NCI-H748 (cell line): ENCODE results near the gene FDXR.
"Not testable (repeated sequence)": the region's sequence is repeated elsewhere in the genome, so short reads cannot be mapped to it uniquely, and the experiment has no call there.

Source experiments
- DNase-seq: peaks from one replicate; lab custom pipeline; 2025; ENCODE audit not compliant: unreplicated experiment; lab: John Stamatoyannopoulos, UW

FDXR gene

GRCh38 chr17:74872313-74873036 is at the start of gene FDXR:
Gene FDXR (minus strand): TSS chr17:74872994. CDS start chr17:74872944, 50 bp downstream.
- peak; percentile 69 for DNase-seq

GRCh38 chr17:74922172-74922571 is 49.4 kb upstream of the FDXR start:
- no peak for DNase-seq

GRCh38 chr17:74921769-74922168 is 49.0 kb upstream of the FDXR start:
- no peak for DNase-seq

GRCh38 chr17:74921026-74921681 is 48.4 kb upstream of the FDXR start:
- DNase-seq = no peak

GRCh38 chr17:74920642-74921025 is 47.8 kb upstream of the FDXR start:
- no peak for DNase-seq

GRCh38 chr17:74920306-74920620 is 47.5 kb upstream of the FDXR start:
- DNase-seq = no peak

- no peak for DNase-seq
Observed at GRCh38 chr17:74919440-74920305, 46.9 kb upstream of the FDXR start.

- DNase-seq = no peak
Observed at GRCh38 chr17:74918906-74919305, 46.1 kb upstream of the FDXR start.

GRCh38 chr17:74917430-74917829 is 44.6 kb upstream of the FDXR start:
- DNase-seq = no peak

GRCh38 chr17:74916851-74917199 is 44.0 kb upstream of the FDXR start:
- no peak for DNase-seq

GRCh38 chr17:74916136-74916850 is 43.5 kb upstream of the FDXR start:
- no peak for DNase-seq

- not testable (repeated sequence) for DNase-seq
Observed at GRCh38 chr17:74911423-74911822, 38.6 kb upstream of the FDXR start.

- not testable (repeated sequence) for DNase-seq
Observed at GRCh38 chr17:74909097-74909496, 36.3 kb upstream of the FDXR start.

- no peak for DNase-seq
Observed at GRCh38 chr17:74907012-74907411, 34.2 kb upstream of the FDXR start.

GRCh38 chr17:74906214-74906793 is 33.5 kb upstream of the FDXR start:
- DNase-seq = not testable (repeated sequence)

GRCh38 chr17:74904687-74905409 is 32.1 kb upstream of the FDXR start:
- no peak for DNase-seq

- DNase-seq = no peak
Observed at GRCh38 chr17:74903671-74904070, 30.9 kb upstream of the FDXR start.

GRCh38 chr17:74903034-74903433 is 30.2 kb upstream of the FDXR start:
- DNase-seq = no peak

- DNase-seq = no peak
Observed at GRCh38 chr17:74901353-74902135, 28.8 kb upstream of the FDXR start.

- DNase-seq = no peak
Observed at GRCh38 chr17:74900208-74900607, 27.4 kb upstream of the FDXR start.
